ENCODE results near the gene FAM149B1. TPM values are rescaled to one million over a fixed set of nuclear protein-coding genes. Genes with fewer than 3 reads are reported as not detected.

The FAM149B1 gene
- total RNA-seq, 1 experiment from 2014 or later: 22.8 TPM

GRCh38 chr10:73217628-73218027 lies 49.7 kb downstream of the FAM149B1 start:
- TF ChIP-seq, protein P1, sequence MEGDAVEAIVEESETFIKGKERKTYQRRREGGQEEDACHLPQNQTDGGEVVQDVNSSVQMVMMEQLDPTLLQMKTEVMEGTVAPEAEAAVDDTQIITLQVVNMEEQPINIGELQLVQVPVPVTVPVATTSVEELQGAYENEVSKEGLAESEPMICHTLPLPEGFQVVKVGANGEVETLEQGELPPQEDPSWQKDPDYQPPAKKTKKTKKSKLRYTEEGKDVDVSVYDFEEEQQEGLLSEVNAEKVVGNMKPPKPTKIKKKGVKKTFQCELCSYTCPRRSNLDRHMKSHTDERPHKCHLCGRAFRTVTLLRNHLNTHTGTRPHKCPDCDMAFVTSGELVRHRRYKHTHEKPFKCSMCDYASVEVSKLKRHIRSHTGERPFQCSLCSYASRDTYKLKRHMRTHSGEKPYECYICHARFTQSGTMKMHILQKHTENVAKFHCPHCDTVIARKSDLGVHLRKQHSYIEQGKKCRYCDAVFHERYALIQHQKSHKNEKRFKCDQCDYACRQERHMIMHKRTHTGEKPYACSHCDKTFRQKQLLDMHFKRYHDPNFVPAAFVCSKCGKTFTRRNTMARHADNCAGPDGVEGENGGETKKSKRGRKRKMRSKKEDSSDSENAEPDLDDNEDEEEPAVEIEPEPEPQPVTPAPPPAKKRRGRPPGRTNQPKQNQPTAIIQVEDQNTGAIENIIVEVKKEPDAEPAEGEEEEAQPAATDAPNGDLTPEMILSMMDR (IDR thresholded peaks at IDR 0.05; ENCODE audit: unreplicated experiment): no peak
- no peaks in the 10 kb centered on the region for H3K4me1 Mint-ChIP-seq (ENCODE audit: insufficient read depth, unreplicated experiment)
- no peak for DNase-seq (ENCODE audit: unreplicated experiment)
- POLR2A ChIA-PET: no interaction called here
- no peaks in the 10 kb centered on the region for H3K27me3 Mint-ChIP-seq (ENCODE audit: insufficient read depth, unreplicated experiment)
- intact Hi-C loops (cut with micrococcal nuclease): no loop called here
- no peaks in the 10 kb centered on the region for H3K9me3 Mint-ChIP-seq (ENCODE audit: unreplicated experiment)
- no peak overlapping the region for H3K27ac Mint-ChIP-seq (ENCODE audit: low read depth, unreplicated experiment)
- CTCF ChIA-PET: interaction anchor here (0.7 kb wide), 1 partner anchor 70 kb away, joined by 4 read pairs; no protein-coding TSS in a partner anchor
- H3K36me3 Mint-ChIP-seq (ENCODE audit: insufficient read depth, unreplicated experiment): peaks cover 24% of the 10 kb centered on the region
- H3K4me3 Mint-ChIP-seq (ENCODE audit: unreplicated experiment): no peak overlapping the region
- no TSS peak for BruUV-seq (replicated peaks)

- Mint-ChIP-seq H3K36me3 (ENCODE audit: insufficient read depth, unreplicated experiment) (peaks cover 16% of the 10 kb centered on the region), H3K4me1 (ENCODE audit: insufficient read depth, unreplicated experiment) (no peaks in the 10 kb centered on the region), H3K27me3 (ENCODE audit: insufficient read depth, unreplicated experiment) (no peaks in the 10 kb centered on the region), H3K27ac (ENCODE audit: low read depth, unreplicated experiment) (no peak overlapping the region), H3K9me3 (ENCODE audit: unreplicated experiment) (no peaks in the 10 kb centered on the region), H3K4me3 (ENCODE audit: unreplicated experiment) (no peak overlapping the region)
- TF ChIP-seq, protein P1 (IDR thresholded peaks at IDR 0.05; ENCODE audit: unreplicated experiment): peak; percentile 17
- CTCF ChIA-PET: no interaction called here
- peak; percentile 38 for DNase-seq (ENCODE audit: unreplicated experiment)
- POLR2A ChIA-PET: no interaction called here
- intact Hi-C loops (cut with micrococcal nuclease): no loop called here
- no TSS peak for BruUV-seq (replicated peaks)
Measured at GRCh38 chr10:73218431-73219191, 50.7 kb downstream of the FAM149B1 start.

GRCh38 chr10:73219384-73219783 lies 51.5 kb downstream of the FAM149B1 start:
- intact Hi-C loops (cut with micrococcal nuclease): no loop called here
- no TSS peak for BruUV-seq (replicated peaks)

GRCh38 chr10:73220989-73221388 lies 53.1 kb downstream of the FAM149B1 start:
- Mint-ChIP-seq H3K4me3 (ENCODE audit: unreplicated experiment) (no peak overlapping the region), H3K36me3 (ENCODE audit: insufficient read depth, unreplicated experiment) (peaks cover 19% of the 10 kb centered on the region), H3K27me3 (ENCODE audit: insufficient read depth, unreplicated experiment) (no peaks in the 10 kb centered on the region), H3K27ac (ENCODE audit: low read depth, unreplicated experiment) (no peak overlapping the region), H3K4me1 (ENCODE audit: insufficient read depth, unreplicated experiment) (no peaks in the 10 kb centered on the region), H3K9me3 (ENCODE audit: unreplicated experiment) (no peaks in the 10 kb centered on the region)
- CTCF ChIA-PET: no interaction called here
- TF ChIP-seq, protein P1 (IDR thresholded peaks at IDR 0.05; ENCODE audit: unreplicated experiment): no peak
- BruUV-seq (replicated peaks): no TSS peak
- DNase-seq (ENCODE audit: unreplicated experiment): no peak
- POLR2A ChIA-PET: no interaction called here
- intact Hi-C loops (cut with micrococcal nuclease): no loop called here

More at GRCh38 chr10:73219384-73219783, 51.5 kb downstream of the FAM149B1 start:
- H3K4me1 Mint-ChIP-seq (ENCODE audit: insufficient read depth, unreplicated experiment): no peaks in the 10 kb centered on the region
- no peak overlapping the region for H3K27ac Mint-ChIP-seq (ENCODE audit: low read depth, unreplicated experiment)
- peaks cover 13% of the 10 kb centered on the region for H3K36me3 Mint-ChIP-seq (ENCODE audit: insufficient read depth, unreplicated experiment)
- H3K4me3 Mint-ChIP-seq (ENCODE audit: unreplicated experiment): no peak overlapping the region
- TF ChIP-seq, protein P1 (IDR thresholded peaks at IDR 0.05; ENCODE audit: unreplicated experiment): no peak
- ChIA-PET CTCF (no interaction called here), POLR2A (interaction anchor here (0.6 kb wide), 1 partner anchor 22 kb away, joined by 5 read pairs; no protein-coding TSS in a partner anchor)
- no peaks in the 10 kb centered on the region for H3K9me3 Mint-ChIP-seq (ENCODE audit: unreplicated experiment)
- no peaks in the 10 kb centered on the region for H3K27me3 Mint-ChIP-seq (ENCODE audit: insufficient read depth, unreplicated experiment)
- DNase-seq (ENCODE audit: unreplicated experiment): no peak

All from MCF 10A (cell line).